Type B pancreatic cell (in vitro differentiated cells): ENCODE results near the gene TMEM176A. TPM values are rescaled to one million over a fixed set of nuclear protein-coding genes. Genes with fewer than 3 reads are reported as not detected.

Source experiments
- DNase-seq: peaks from one replicate; pipeline ENCODE4 v3.0.0; 2021; ENCODE audit warnings: mixed read lengths; ENCODE audit not compliant: unreplicated experiment; ENCODE audit errors: extremely low spot score
- H3K27ac Mint-ChIP-seq: 2 replicates; pipeline ENCODE4 v1.8.0; 2021; ENCODE audit warnings: mild to moderate bottlenecking, mixed read lengths
- H3K27me3 Mint-ChIP-seq: 2 replicates; pipeline ENCODE4 v1.8.0; 2021; ENCODE audit warnings: mixed read lengths
- H3K36me3 Mint-ChIP-seq: 2 replicates; pipeline ENCODE4 v1.8.0; 2021; ENCODE audit warnings: mixed read lengths
- H3K4me1 Mint-ChIP-seq: one replicate; pipeline ENCODE4 v1.8.0; 2021; ENCODE audit warnings: mixed read lengths; ENCODE audit not compliant: unreplicated experiment
- H3K4me3 Mint-ChIP-seq: 2 replicates; pipeline ENCODE4 v1.8.0; 2021; ENCODE audit warnings: mild to moderate bottlenecking, mixed read lengths
- H3K9me3 Mint-ChIP-seq: 2 replicates; pipeline ENCODE4 v1.8.0; 2021; ENCODE audit warnings: mixed read lengths
- CTCF ChIP-seq: fragments of 200-600 bp; sonication (generic); conservative IDR thresholded peaks from 2 replicates; pipeline ENCODE4 v1.5.0; 2021; ENCODE audit warnings: antibody characterized with exemption, mild to moderate bottlenecking
- total RNA-seq: library from RNA; stranded (reverse); gene quantifications from 2 replicates; pipeline ENCODE4 v1.2.1, GENCODE V29; 2021; ENCODE audit warnings: low replicate concordance

TMEM176A gene
- total RNA-seq, 1 donor from 2014 or later = 90.1 TPM

- no peaks in the 10 kb centered on the region for H3K36me3 Mint-ChIP-seq
- DNase-seq = peak; percentile 64
- no peak for TF ChIP-seq CTCF
- H3K27ac Mint-ChIP-seq = no peak overlapping the region
- H3K4me1 Mint-ChIP-seq = no peaks in the 10 kb centered on the region
- no peak overlapping the region for H3K4me3 Mint-ChIP-seq
- H3K27me3 Mint-ChIP-seq = peaks cover 13% of the 10 kb centered on the region
- H3K9me3 Mint-ChIP-seq = no peaks in the 10 kb centered on the region
Observed at GRCh38 chr7:150854066-150855000, 53.8 kb downstream of the TMEM176A start.

Other genes starting within 250 kb of the TMEM176A start
- not detected in 2 replicates for gene GIMAP4, start 233.4 kb upstream of the TMEM176A start, total RNA-seq
- gene GIMAP6, start 168.4 kb upstream of the TMEM176A start, total RNA-seq = not detected in 2 replicates
- gene GIMAP2, start 115.1 kb upstream of the TMEM176A start, total RNA-seq = not detected in 2 replicates
- gene GIMAP1, start 84.2 kb upstream of the TMEM176A start, total RNA-seq = not detected in 2 replicates
- gene GIMAP5, start 63.4 kb upstream of the TMEM176A start, total RNA-seq = not detected in 2 replicates
- gene TMEM176B, start 405 bp upstream of the TMEM176A start, total RNA-seq = 72.9 and 98.5 TPM in 2 replicates
- gene AOC1, start 51.7 kb downstream of the TMEM176A start, total RNA-seq = 21.4 and 26.2 TPM in 2 replicates
- 8.0 and 10.0 TPM in 2 replicates for gene KCNH2, start 177.6 kb downstream of the TMEM176A start, total RNA-seq
- 0.21 and 1.7 TPM in 2 replicates for gene NOS3, start 190.2 kb downstream of the TMEM176A start, total RNA-seq
- 33.8 and 53.2 TPM in 2 replicates for gene ATG9B, start 223.7 kb downstream of the TMEM176A start, total RNA-seq
- 32.7 and 45.5 TPM in 2 replicates for gene ABCB8, start 227.7 kb downstream of the TMEM176A start, total RNA-seq
- gene ASIC3, start 247.8 kb downstream of the TMEM176A start, total RNA-seq = 2.2 and 4.4 TPM in 2 replicates